Ishikawa (cell line): ENCODE measurements around the gene THSD4.

Source experiments
- CEBPB ChIP-seq: IDR thresholded peaks from 2 replicates; pipeline ENCODE4 v1.6.1; 2012
- CREB1 ChIP-seq: IDR thresholded peaks from 2 replicates; pipeline ENCODE4 v1.6.1; 2012; ENCODE audit warnings: low read depth
- FOXM1 ChIP-seq: IDR thresholded peaks from 2 replicates; pipeline ENCODE4 v1.6.1; 2012; ENCODE audit warnings: low read depth, borderline replicate concordance
- NFIC ChIP-seq: IDR thresholded peaks from 2 replicates; pipeline ENCODE4 v1.6.1; 2012
- RAD21 ChIP-seq: IDR thresholded peaks from 2 replicates; pipeline ENCODE4 v1.6.1; 2012; ENCODE audit warnings: low read depth
- TAF1 ChIP-seq: IDR thresholded peaks from 2 replicates; pipeline ENCODE4 v1.6.1; 2012; ENCODE audit warnings: low read depth, mild to moderate bottlenecking
- TCF12 ChIP-seq: IDR thresholded peaks from 2 replicates; pipeline ENCODE4 v1.6.1; 2012; ENCODE audit warnings: low read depth
- TEAD4 ChIP-seq: IDR thresholded peaks from 2 replicates; pipeline ENCODE4 v1.6.1; 2012
- YY1 ChIP-seq: IDR thresholded peaks from 2 replicates; pipeline ENCODE4 v1.6.1; 2012; ENCODE audit warnings: low read depth
- ZBTB7A ChIP-seq: IDR thresholded peaks from 2 replicates; pipeline ENCODE4 v1.6.1; 2012; ENCODE audit warnings: low read depth
- TF ChIP-seq, protein P1 (sequence below): IDR thresholded peaks from 2 replicates; pipeline ENCODE4 v1.6.1; 2012; ENCODE audit warnings: low read depth, mild to moderate bottlenecking
- TF ChIP-seq, protein P2 (sequence below): IDR thresholded peaks from 2 replicates; pipeline ENCODE4 v1.6.1; 2012

DNA sequence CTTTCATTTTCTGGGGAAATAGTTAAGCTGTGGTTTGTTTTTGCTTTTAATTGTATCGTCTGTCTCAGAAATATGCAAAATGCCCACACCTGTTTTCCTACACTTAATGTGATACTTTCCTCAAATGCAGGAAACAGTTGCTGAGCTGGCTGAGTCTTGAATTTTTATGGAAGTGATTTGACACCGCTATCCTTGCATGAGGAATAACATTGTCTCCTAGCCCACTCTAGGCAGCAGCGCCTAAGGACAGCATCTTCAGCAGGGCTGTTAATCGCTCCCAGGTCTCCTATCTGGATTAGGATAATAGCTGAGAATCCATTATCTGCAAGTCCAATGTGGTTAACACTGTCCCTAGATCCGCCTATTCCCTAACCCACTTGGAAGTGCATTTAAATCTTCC is 562.5 kb downstream of the THSD4 start:
- TF ChIP-seq ZBTB7A (no peak), RAD21 (no peak), CREB1 (no peak), TCF12 (no peak), TAF1 (no peak), YY1 (no peak), TEAD4 (no peak), NFIC (no peak), CEBPB (no peak), FOXM1 (no peak)
- TF ChIP-seq, protein P1, sequence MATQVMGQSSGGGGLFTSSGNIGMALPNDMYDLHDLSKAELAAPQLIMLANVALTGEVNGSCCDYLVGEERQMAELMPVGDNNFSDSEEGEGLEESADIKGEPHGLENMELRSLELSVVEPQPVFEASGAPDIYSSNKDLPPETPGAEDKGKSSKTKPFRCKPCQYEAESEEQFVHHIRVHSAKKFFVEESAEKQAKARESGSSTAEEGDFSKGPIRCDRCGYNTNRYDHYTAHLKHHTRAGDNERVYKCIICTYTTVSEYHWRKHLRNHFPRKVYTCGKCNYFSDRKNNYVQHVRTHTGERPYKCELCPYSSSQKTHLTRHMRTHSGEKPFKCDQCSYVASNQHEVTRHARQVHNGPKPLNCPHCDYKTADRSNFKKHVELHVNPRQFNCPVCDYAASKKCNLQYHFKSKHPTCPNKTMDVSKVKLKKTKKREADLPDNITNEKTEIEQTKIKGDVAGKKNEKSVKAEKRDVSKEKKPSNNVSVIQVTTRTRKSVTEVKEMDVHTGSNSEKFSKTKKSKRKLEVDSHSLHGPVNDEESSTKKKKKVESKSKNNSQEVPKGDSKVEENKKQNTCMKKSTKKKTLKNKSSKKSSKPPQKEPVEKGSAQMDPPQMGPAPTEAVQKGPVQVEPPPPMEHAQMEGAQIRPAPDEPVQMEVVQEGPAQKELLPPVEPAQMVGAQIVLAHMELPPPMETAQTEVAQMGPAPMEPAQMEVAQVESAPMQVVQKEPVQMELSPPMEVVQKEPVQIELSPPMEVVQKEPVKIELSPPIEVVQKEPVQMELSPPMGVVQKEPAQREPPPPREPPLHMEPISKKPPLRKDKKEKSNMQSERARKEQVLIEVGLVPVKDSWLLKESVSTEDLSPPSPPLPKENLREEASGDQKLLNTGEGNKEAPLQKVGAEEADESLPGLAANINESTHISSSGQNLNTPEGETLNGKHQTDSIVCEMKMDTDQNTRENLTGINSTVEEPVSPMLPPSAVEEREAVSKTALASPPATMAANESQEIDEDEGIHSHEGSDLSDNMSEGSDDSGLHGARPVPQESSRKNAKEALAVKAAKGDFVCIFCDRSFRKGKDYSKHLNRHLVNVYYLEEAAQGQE = no peak
- TF ChIP-seq, protein P2, sequence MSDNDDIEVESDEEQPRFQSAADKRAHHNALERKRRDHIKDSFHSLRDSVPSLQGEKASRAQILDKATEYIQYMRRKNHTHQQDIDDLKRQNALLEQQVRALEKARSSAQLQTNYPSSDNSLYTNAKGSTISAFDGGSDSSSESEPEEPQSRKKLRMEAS = no peak
